K562 (cell line): ENCODE data around the gene FASN. TPM values are rescaled to one million over a fixed set of nuclear protein-coding genes. Genes with fewer than 3 reads are reported as not detected.
A peak's percentile ranks its signal among the peaks of the same experiment; 100 is the strongest.

Experiments
- C11orf30 ChIP-seq: fragments of 450-650 bp; IDR thresholded peaks from 2 replicates; pipeline ENCODE4 v1.6.1; 2016; ENCODE audit warnings: low read depth, mild to moderate bottlenecking
- CBX2 ChIP-seq: fragments of 200-600 bp; sonication (generic); IDR thresholded peaks from one replicate; pipeline ENCODE4 v1.6.1; 2012; ENCODE audit warnings: mild to moderate bottlenecking, low read length, inconsistent platforms; ENCODE audit not compliant: insufficient read depth, poor library complexity, severe bottlenecking
- FOXJ2 ChIP-seq: fragments of 200-800 bp; sonication (Bioruptor generic); IDR thresholded peaks from 2 replicates; pipeline ENCODE4 v1.6.1; 2016; ENCODE audit warnings: missing genetic modification characterization, missing compliant biosample characterization
- MXI1 ChIP-seq: IDR thresholded peaks from 2 replicates; pipeline ENCODE4 v1.6.1; 2011; ENCODE audit warnings: low read depth, mild to moderate bottlenecking, improper control_type of control experiment, low read length
- PTTG1 ChIP-seq: fragments of 450-650 bp; IDR thresholded peaks from 2 replicates; pipeline ENCODE4 v1.6.1; 2016; ENCODE audit warnings: low read depth, mild to moderate bottlenecking, missing genetic modification characterization, missing compliant biosample characterization
- SRSF7 ChIP-seq: fragments of 200-400 bp; formaldehyde crosslinking; optimal IDR thresholded peaks from 2 replicates; pipeline ENCODE3; 2017; ENCODE audit warnings: mild to moderate bottlenecking, low read depth, low read length
- ZNF133 ChIP-seq: fragments of 250-450 bp; sonication (Bioruptor Pico); IDR thresholded peaks from 2 replicates; pipeline ENCODE4 v1.4.0; 2020; ENCODE audit warnings: mild to moderate bottlenecking
- ZNF76 ChIP-seq: fragments of 250-450 bp; sonication (Bioruptor Pico); IDR thresholded peaks from 2 replicates; pipeline ENCODE4 v1.4.0; 2020; ENCODE audit warnings: mild to moderate bottlenecking, moderate library complexity, borderline replicate concordance
- polyA plus RNA-seq, 8 experiments: library from polyadenylated mRNA; depleted of rRNA in 4 of 8; stranded (reverse) in 5 of 8; unstranded in 3 of 8; fragments of >200 nt; fragmentation: Nextera tagmentation in 2 of 8; fragmentation: Illumina TruSeq in 1 of 8; extraction: Ambion mirVana in 2 of 8; extraction: Trizol in 1 of 8; gene quantifications; 2 replicates each; pipeline versions ENCODE4 v1.2.1 to v1.2.3, GENCODE V29; 2011 to 2014; ENCODE audit warnings: inconsistent platforms in 1 of 8, missing spikeins in 1 of 8
- total RNA-seq, 7 experiments: library from RNA; depleted of rRNA in 6 of 7; stranded (reverse); fragments of >200 nt in 6 of 7; fragmentation: Illumina TruSeq in 2 of 7; extraction: Trizol in 2 of 7; gene quantifications; 2 replicates each; pipeline versions ENCODE4 v1.2.1 to v1.2.3, GENCODE V29; 2011 to 2021; ENCODE audit warnings: low replicate concordance in 1 of 7
- TF ChIP-seq, protein P1 (sequence below): fragments of 200-800 bp; sonication (Bioruptor generic); IDR thresholded peaks from 2 replicates; pipeline ENCODE4 v1.6.1; 2016; ENCODE audit warnings: missing genetic modification characterization, missing compliant biosample characterization
- TF ChIP-seq, protein P2 (sequence below): sonication (generic); formaldehyde crosslinking; IDR thresholded peaks from 2 replicates; pipeline ENCODE4 v1.8.0; 2022; ENCODE audit warnings: mild to moderate bottlenecking, missing genetic modification reagents
- TF ChIP-seq, protein P3 (sequence below): fragments of 250-450 bp; sonication (Bioruptor Pico); IDR thresholded peaks from 2 replicates; pipeline ENCODE4 v1.8.0; 2022; ENCODE audit warnings: inconsistent platforms

The FASN gene
- total and polyA plus RNA-seq, 9 of the 15 experiments (the other 6 are each of a cell fraction or from before 2014, with no cell fraction given), result 0.15 to 663 (median 49.9) TPM

DNA sequence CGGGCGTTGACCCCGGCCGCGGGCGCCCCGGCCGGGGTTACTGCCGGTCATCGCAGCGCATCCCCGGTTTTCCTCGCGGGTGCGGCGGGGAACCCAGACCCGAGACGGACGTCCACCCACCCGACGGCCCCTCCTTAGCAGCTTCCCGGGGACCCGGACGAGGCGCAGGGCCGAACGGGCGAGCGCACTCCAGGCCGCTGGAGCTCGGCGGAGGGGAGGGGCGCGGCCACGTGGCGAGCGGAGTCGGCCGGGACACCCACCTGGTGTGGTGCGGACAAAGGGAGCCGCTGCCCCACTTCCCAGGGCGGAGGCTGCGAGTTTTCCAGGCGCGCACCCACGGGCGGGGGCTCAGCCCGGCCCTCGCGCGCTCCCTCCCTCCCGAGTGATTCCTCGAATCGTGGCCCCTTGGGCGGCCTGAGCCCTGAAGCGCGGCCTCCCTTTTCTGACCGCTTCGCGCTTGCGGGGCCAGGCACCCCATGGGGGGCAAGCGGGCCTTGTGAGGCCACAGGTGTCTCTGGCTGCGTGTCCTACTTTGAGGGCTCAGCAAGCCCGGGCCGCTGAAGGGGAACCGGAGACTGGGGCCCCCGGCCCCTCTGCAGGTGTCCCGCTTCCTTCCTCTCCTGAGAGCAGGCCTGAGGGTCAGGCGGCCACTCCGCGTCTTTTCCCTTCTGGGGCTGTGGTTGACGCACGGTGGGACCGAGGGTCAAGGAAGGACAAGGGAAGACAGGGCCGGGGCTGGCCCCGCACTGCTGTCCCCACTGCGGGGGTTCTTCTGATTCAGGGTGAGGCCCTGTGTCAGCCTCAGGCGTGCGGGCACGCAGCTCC lies 1.1 kb upstream of the FASN start (continued):
- TF ChIP-seq, protein P1, sequence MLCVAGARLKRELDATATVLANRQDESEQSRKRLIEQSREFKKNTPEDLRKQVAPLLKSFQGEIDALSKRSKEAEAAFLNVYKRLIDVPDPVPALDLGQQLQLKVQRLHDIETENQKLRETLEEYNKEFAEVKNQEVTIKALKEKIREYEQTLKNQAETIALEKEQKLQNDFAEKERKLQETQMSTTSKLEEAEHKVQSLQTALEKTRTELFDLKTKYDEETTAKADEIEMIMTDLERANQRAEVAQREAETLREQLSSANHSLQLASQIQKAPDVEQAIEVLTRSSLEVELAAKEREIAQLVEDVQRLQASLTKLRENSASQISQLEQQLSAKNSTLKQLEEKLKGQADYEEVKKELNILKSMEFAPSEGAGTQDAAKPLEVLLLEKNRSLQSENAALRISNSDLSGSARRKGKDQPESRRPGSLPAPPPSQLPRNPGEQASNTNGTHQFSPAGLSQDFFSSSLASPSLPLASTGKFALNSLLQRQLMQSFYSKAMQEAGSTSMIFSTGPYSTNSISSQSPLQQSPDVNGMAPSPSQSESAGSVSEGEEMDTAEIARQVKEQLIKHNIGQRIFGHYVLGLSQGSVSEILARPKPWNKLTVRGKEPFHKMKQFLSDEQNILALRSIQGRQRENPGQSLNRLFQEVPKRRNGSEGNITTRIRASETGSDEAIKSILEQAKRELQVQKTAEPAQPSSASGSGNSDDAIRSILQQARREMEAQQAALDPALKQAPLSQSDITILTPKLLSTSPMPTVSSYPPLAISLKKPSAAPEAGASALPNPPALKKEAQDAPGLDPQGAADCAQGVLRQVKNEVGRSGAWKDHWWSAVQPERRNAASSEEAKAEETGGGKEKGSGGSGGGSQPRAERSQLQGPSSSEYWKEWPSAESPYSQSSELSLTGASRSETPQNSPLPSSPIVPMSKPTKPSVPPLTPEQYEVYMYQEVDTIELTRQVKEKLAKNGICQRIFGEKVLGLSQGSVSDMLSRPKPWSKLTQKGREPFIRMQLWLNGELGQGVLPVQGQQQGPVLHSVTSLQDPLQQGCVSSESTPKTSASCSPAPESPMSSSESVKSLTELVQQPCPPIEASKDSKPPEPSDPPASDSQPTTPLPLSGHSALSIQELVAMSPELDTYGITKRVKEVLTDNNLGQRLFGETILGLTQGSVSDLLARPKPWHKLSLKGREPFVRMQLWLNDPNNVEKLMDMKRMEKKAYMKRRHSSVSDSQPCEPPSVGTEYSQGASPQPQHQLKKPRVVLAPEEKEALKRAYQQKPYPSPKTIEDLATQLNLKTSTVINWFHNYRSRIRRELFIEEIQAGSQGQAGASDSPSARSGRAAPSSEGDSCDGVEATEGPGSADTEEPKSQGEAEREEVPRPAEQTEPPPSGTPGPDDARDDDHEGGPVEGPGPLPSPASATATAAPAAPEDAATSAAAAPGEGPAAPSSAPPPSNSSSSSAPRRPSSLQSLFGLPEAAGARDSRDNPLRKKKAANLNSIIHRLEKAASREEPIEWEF, result no peak
- TF ChIP-seq SRSF7, result no peak
- no peak; the same call in 1 of the 2 replicates for TF ChIP-seq MXI1
- TF ChIP-seq FOXJ2, result no peak
- TF ChIP-seq, protein P2, sequence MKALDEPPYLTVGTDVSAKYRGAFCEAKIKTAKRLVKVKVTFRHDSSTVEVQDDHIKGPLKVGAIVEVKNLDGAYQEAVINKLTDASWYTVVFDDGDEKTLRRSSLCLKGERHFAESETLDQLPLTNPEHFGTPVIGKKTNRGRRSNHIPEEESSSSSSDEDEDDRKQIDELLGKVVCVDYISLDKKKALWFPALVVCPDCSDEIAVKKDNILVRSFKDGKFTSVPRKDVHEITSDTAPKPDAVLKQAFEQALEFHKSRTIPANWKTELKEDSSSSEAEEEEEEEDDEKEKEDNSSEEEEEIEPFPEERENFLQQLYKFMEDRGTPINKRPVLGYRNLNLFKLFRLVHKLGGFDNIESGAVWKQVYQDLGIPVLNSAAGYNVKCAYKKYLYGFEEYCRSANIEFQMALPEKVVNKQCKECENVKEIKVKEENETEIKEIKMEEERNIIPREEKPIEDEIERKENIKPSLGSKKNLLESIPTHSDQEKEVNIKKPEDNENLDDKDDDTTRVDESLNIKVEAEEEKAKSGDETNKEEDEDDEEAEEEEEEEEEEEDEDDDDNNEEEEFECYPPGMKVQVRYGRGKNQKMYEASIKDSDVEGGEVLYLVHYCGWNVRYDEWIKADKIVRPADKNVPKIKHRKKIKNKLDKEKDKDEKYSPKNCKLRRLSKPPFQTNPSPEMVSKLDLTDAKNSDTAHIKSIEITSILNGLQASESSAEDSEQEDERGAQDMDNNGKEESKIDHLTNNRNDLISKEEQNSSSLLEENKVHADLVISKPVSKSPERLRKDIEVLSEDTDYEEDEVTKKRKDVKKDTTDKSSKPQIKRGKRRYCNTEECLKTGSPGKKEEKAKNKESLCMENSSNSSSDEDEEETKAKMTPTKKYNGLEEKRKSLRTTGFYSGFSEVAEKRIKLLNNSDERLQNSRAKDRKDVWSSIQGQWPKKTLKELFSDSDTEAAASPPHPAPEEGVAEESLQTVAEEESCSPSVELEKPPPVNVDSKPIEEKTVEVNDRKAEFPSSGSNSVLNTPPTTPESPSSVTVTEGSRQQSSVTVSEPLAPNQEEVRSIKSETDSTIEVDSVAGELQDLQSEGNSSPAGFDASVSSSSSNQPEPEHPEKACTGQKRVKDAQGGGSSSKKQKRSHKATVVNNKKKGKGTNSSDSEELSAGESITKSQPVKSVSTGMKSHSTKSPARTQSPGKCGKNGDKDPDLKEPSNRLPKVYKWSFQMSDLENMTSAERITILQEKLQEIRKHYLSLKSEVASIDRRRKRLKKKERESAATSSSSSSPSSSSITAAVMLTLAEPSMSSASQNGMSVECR, result peak; percentile 67
- TF ChIP-seq, protein P3, sequence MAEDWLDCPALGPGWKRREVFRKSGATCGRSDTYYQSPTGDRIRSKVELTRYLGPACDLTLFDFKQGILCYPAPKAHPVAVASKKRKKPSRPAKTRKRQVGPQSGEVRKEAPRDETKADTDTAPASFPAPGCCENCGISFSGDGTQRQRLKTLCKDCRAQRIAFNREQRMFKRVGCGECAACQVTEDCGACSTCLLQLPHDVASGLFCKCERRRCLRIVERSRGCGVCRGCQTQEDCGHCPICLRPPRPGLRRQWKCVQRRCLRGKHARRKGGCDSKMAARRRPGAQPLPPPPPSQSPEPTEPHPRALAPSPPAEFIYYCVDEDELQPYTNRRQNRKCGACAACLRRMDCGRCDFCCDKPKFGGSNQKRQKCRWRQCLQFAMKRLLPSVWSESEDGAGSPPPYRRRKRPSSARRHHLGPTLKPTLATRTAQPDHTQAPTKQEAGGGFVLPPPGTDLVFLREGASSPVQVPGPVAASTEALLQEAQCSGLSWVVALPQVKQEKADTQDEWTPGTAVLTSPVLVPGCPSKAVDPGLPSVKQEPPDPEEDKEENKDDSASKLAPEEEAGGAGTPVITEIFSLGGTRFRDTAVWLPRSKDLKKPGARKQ (CRISPR knock-in tag), result no peak
- no peak for TF ChIP-seq ZNF76 (CRISPR knock-in tag)
- no peak for TF ChIP-seq PTTG1
- TF ChIP-seq ZNF133 (CRISPR knock-in tag), result no peak
- no peak for TF ChIP-seq CBX2
- TF ChIP-seq C11orf30, result no peak
